ENCODE measurements around the gene NOSTRIN. TPM values are rescaled to one million over a fixed set of nuclear protein-coding genes. Genes with fewer than 3 reads are reported as not detected.

NOSTRIN gene
- total RNA-seq, 1 experiment from 2014 or later = not detected

GRCh38 chr2:168798888-168799410 lies 3.5 kb upstream of the NOSTRIN start:
- H3K36me3 ChIP-seq (replicated peaks; ENCODE audit: control insufficient read depth, insufficient read depth, low read length) = no peaks in the 10 kb centered on the region
- H3K27me3 ChIP-seq (ENCODE audit: control insufficient read depth, insufficient read depth, low read length) = no peaks in the 10 kb centered on the region
- no peak overlapping the region for H3K4me3 ChIP-seq (ENCODE audit: insufficient read depth, low read depth, low read length)
- no peak for DNase-seq

GRCh38 chr2:168801471-168801870 lies 966 bp upstream of the NOSTRIN start:
- no peak for DNase-seq
- Histone ChIP-seq H3K27me3 (ENCODE audit: control insufficient read depth, insufficient read depth, low read length) (no peaks in the 10 kb centered on the region), H3K36me3 (replicated peaks; ENCODE audit: control insufficient read depth, insufficient read depth, low read length) (no peaks in the 10 kb centered on the region), H3K4me3 (ENCODE audit: insufficient read depth, low read depth, low read length) (no peak overlapping the region)

- no peak for DNase-seq
- Histone ChIP-seq H3K36me3 (replicated peaks; ENCODE audit: control insufficient read depth, insufficient read depth, low read length) (no peaks in the 10 kb centered on the region), H3K27me3 (ENCODE audit: control insufficient read depth, insufficient read depth, low read length) (no peaks in the 10 kb centered on the region), H3K4me3 (ENCODE audit: insufficient read depth, low read depth, low read length) (no peak overlapping the region)
Measured at GRCh38 chr2:168802859-168803725, 655 bp downstream of the NOSTRIN start.

- Histone ChIP-seq H3K4me3 (ENCODE audit: insufficient read depth, low read depth, low read length) (no peak overlapping the region), H3K27me3 (ENCODE audit: control insufficient read depth, insufficient read depth, low read length) (no peaks in the 10 kb centered on the region), H3K36me3 (replicated peaks; ENCODE audit: control insufficient read depth, insufficient read depth, low read length) (no peaks in the 10 kb centered on the region)
- no peak for DNase-seq
Measured at GRCh38 chr2:168804214-168804613, 1.8 kb downstream of the NOSTRIN start.

- no peak for DNase-seq
Measured at GRCh38 chr2:168805615-168806014, 3.2 kb downstream of the NOSTRIN start.

GRCh38 chr2:168809537-168809936 lies 7.1 kb downstream of the NOSTRIN start:
- Histone ChIP-seq H3K27me3 (ENCODE audit: control insufficient read depth, insufficient read depth, low read length) (no peaks in the 10 kb centered on the region), H3K4me3 (ENCODE audit: insufficient read depth, low read depth, low read length) (no peak overlapping the region), H3K36me3 (replicated peaks; ENCODE audit: control insufficient read depth, insufficient read depth, low read length) (no peaks in the 10 kb centered on the region)
- DNase-seq = no peak

More at GRCh38 chr2:168805615-168806014, 3.2 kb downstream of the NOSTRIN start:
- H3K36me3 ChIP-seq (replicated peaks; ENCODE audit: control insufficient read depth, insufficient read depth, low read length) = no peaks in the 10 kb centered on the region
- no peak overlapping the region for H3K4me3 ChIP-seq (ENCODE audit: insufficient read depth, low read depth, low read length)
- H3K27me3 ChIP-seq (ENCODE audit: control insufficient read depth, insufficient read depth, low read length) = no peaks in the 10 kb centered on the region

- H3K4me3 ChIP-seq (ENCODE audit: insufficient read depth, low read depth, low read length) = no peak overlapping the region
- no peak for DNase-seq
- no peaks in the 10 kb centered on the region for H3K36me3 ChIP-seq (replicated peaks; ENCODE audit: control insufficient read depth, insufficient read depth, low read length)
- no peaks in the 10 kb centered on the region for H3K27me3 ChIP-seq (ENCODE audit: control insufficient read depth, insufficient read depth, low read length)
Measured at GRCh38 chr2:168810235-168810634, 7.8 kb downstream of the NOSTRIN start.

GRCh38 chr2:168811696-168812095 lies 9.3 kb downstream of the NOSTRIN start:
- DNase-seq = no peak
- H3K36me3 ChIP-seq (replicated peaks; ENCODE audit: control insufficient read depth, insufficient read depth, low read length) = no peaks in the 10 kb centered on the region
- H3K4me3 ChIP-seq (ENCODE audit: insufficient read depth, low read depth, low read length) = no peak overlapping the region
- no peaks in the 10 kb centered on the region for H3K27me3 ChIP-seq (ENCODE audit: control insufficient read depth, insufficient read depth, low read length)

- no peaks in the 10 kb centered on the region for H3K36me3 ChIP-seq (replicated peaks; ENCODE audit: control insufficient read depth, insufficient read depth, low read length)
- H3K4me3 ChIP-seq (ENCODE audit: insufficient read depth, low read depth, low read length) = no peak overlapping the region
- no peak for DNase-seq
- H3K27me3 ChIP-seq (ENCODE audit: control insufficient read depth, insufficient read depth, low read length) = no peaks in the 10 kb centered on the region
Measured at GRCh38 chr2:168814046-168814445, 11.6 kb downstream of the NOSTRIN start.

GRCh38 chr2:168814939-168815907 lies 12.8 kb downstream of the NOSTRIN start:
- H3K4me3 ChIP-seq (ENCODE audit: insufficient read depth, low read depth, low read length) = no peak overlapping the region
- H3K36me3 ChIP-seq (replicated peaks; ENCODE audit: control insufficient read depth, insufficient read depth, low read length) = no peaks in the 10 kb centered on the region
- H3K27me3 ChIP-seq (ENCODE audit: control insufficient read depth, insufficient read depth, low read length) = no peaks in the 10 kb centered on the region
- no peak for DNase-seq

GRCh38 chr2:168816369-168816768 lies 13.9 kb downstream of the NOSTRIN start:
- H3K4me3 ChIP-seq (ENCODE audit: insufficient read depth, low read depth, low read length) = no peak overlapping the region
- H3K36me3 ChIP-seq (replicated peaks; ENCODE audit: control insufficient read depth, insufficient read depth, low read length) = no peaks in the 10 kb centered on the region
- H3K27me3 ChIP-seq (ENCODE audit: control insufficient read depth, insufficient read depth, low read length) = no peaks in the 10 kb centered on the region
- DNase-seq = no peak

- no peak overlapping the region for H3K4me3 ChIP-seq (ENCODE audit: insufficient read depth, low read depth, low read length)
- DNase-seq = no peak
- no peaks in the 10 kb centered on the region for H3K27me3 ChIP-seq (ENCODE audit: control insufficient read depth, insufficient read depth, low read length)
- H3K36me3 ChIP-seq (replicated peaks; ENCODE audit: control insufficient read depth, insufficient read depth, low read length) = no peaks in the 10 kb centered on the region
Measured at GRCh38 chr2:168819050-168819715, 16.7 kb downstream of the NOSTRIN start.

GRCh38 chr2:168819829-168820489 lies 17.5 kb downstream of the NOSTRIN start:
- H3K36me3 ChIP-seq (replicated peaks; ENCODE audit: control insufficient read depth, insufficient read depth, low read length) = no peaks in the 10 kb centered on the region
- no peak for DNase-seq
- H3K4me3 ChIP-seq (ENCODE audit: insufficient read depth, low read depth, low read length) = no peak overlapping the region
- no peaks in the 10 kb centered on the region for H3K27me3 ChIP-seq (ENCODE audit: control insufficient read depth, insufficient read depth, low read length)

- no peak for DNase-seq
- no peak overlapping the region for H3K4me3 ChIP-seq (ENCODE audit: insufficient read depth, low read depth, low read length)
- no peaks in the 10 kb centered on the region for H3K27me3 ChIP-seq (ENCODE audit: control insufficient read depth, insufficient read depth, low read length)
- no peaks in the 10 kb centered on the region for H3K36me3 ChIP-seq (replicated peaks; ENCODE audit: control insufficient read depth, insufficient read depth, low read length)
Measured at GRCh38 chr2:168821577-168821976, 19.1 kb downstream of the NOSTRIN start.
